Thoracic aorta (tissue), 2 donors: Measurements from ENCODE around the gene CXCL8. TPM values are rescaled to one million over a fixed set of nuclear protein-coding genes. Genes with fewer than 3 reads are reported as not detected.

ENCODE experiments used
- ATAC-seq: fragments of 150-250 bp; one replicate; pipeline ENCODE4 v1.8.0; 2017; ENCODE audit warnings: low read depth; ENCODE audit not compliant: insufficient number of reproducible peaks, low FRiP score
- DNase-seq: peaks from one replicate; pipeline ENCODE4 v3.0.0-alpha.2; 2020; ENCODE audit warnings: low spot score
- H3K27ac ChIP-seq, 2 donors: fragments of 200-600 bp; sonication (generic); 1 replicate in 1 of 2; 2 replicates in 1 of 2; pipeline ENCODE4 v1.5.1; 2016; ENCODE audit warnings: mild to moderate bottlenecking in 2 of 2, moderate library complexity in 2 of 2
- H3K27me3 ChIP-seq: fragments of 200-600 bp; sonication (generic); replicated peaks from 2 replicates; pipeline ENCODE4 v1.6.0; 2016; ENCODE audit warnings: mild to moderate bottlenecking; ENCODE audit not compliant: insufficient read depth
- H3K36me3 ChIP-seq: fragments of 200-600 bp; sonication (generic); one replicate; pipeline ENCODE4 v1.5.1; 2016
- H3K4me1 ChIP-seq, 2 donors: fragments of 200-600 bp; sonication (generic); 1 replicate in 1 of 2; 2 replicates in 1 of 2; pipeline versions ENCODE4 v1.5.1 to v1.6.0; 2016; ENCODE audit warnings: low read depth in 2 of 2, mild to moderate bottlenecking in 1 of 2; ENCODE audit not compliant: control insufficient read depth in 1 of 2
- H3K4me3 ChIP-seq: fragments of 200-600 bp; sonication (generic); 2 replicates; pipeline ENCODE4 v1.5.1; 2016; ENCODE audit warnings: mild to moderate bottlenecking
- H3K9me3 ChIP-seq: fragments of 200-600 bp; sonication (generic); 2 replicates; pipeline ENCODE4 v1.5.1; 2016
- CTCF ChIP-seq: fragments of 200-600 bp; sonication (generic); IDR thresholded peaks from one replicate; pipeline ENCODE4 v1.5.1; 2019; ENCODE audit warnings: antibody characterized with exemption
- total RNA-seq, 2 donors: library from RNA; depleted of rRNA; stranded (reverse); fragments of >200 nt; gene quantifications; one replicate each; pipeline versions ENCODE4 v1.1.0 to v1.2.3, GENCODE V29; 2016

Gene CXCL8
- total RNA-seq, 2 donors from 2014 or later = 5.4 to 6.9 TPM

GRCh38 chr4:73732759-73733431 is 7.5 kb upstream of the CXCL8 start:
- TF ChIP-seq CTCF = no peak
- ATAC-seq (no peak), DNase-seq (no peak)
- no peaks in the 10 kb centered on the region for H3K27me3 ChIP-seq
- peaks cover 0 to 16% of the 10 kb centered on the region in 2 donors for H3K4me1 ChIP-seq
- H3K9me3 ChIP-seq = no peaks in the 10 kb centered on the region
- H3K27ac ChIP-seq = no peak overlapping the region
- H3K4me3 ChIP-seq = no peak overlapping the region
- no peaks in the 10 kb centered on the region for H3K36me3 ChIP-seq

GRCh38 chr4:73734530-73735001 is 5.8 kb upstream of the CXCL8 start:
- no peaks in the 10 kb centered on the region for H3K9me3 ChIP-seq
- TF ChIP-seq CTCF = no peak
- H3K27me3 ChIP-seq = no peaks in the 10 kb centered on the region
- no peak for ATAC-seq
- no peak overlapping the region for H3K4me3 ChIP-seq
- no peak for DNase-seq
- no peak overlapping the region for H3K27ac ChIP-seq
- no peaks in the 10 kb centered on the region for H3K36me3 ChIP-seq
- H3K4me1 ChIP-seq = peaks cover 0 to 12% of the 10 kb centered on the region in 2 donors

- Histone ChIP-seq H3K36me3 (no peaks in the 10 kb centered on the region), H3K4me3 (no peak overlapping the region), H3K4me1 (peaks cover 0 to 9% of the 10 kb centered on the region in 2 donors), H3K9me3 (no peaks in the 10 kb centered on the region), H3K27me3 (no peaks in the 10 kb centered on the region), H3K27ac (no peak overlapping the region)
- DNase-seq (no peak), ATAC-seq (no peak)
- no peak for TF ChIP-seq CTCF
Observed at GRCh38 chr4:73735231-73735630, 5.1 kb upstream of the CXCL8 start.

- no peak for TF ChIP-seq CTCF
- no peak for ATAC-seq
- Histone ChIP-seq H3K27ac (no peak overlapping the region), H3K4me1 (peaks cover 0 to 2% of the 10 kb centered on the region in 2 donors), H3K36me3 (no peaks in the 10 kb centered on the region), H3K9me3 (no peaks in the 10 kb centered on the region), H3K4me3 (no peak overlapping the region), H3K27me3 (no peaks in the 10 kb centered on the region)
- DNase-seq = no peak
Observed at GRCh38 chr4:73741031-73741749, 821 bp downstream of the CXCL8 start.

- ATAC-seq (no peak), DNase-seq (no peak)
- Histone ChIP-seq H3K4me3 (no peak overlapping the region), H3K36me3 (no peaks in the 10 kb centered on the region), H3K27ac (no peak overlapping the region), H3K9me3 (no peaks in the 10 kb centered on the region), H3K27me3 (no peaks in the 10 kb centered on the region), H3K4me1 (peaks cover 0 to 2% of the 10 kb centered on the region in 2 donors)
- TF ChIP-seq CTCF = no peak
Observed at GRCh38 chr4:73741750-73742489, 1.6 kb downstream of the CXCL8 start.
